Measurements from ENCODE around the gene MICAL3. TPM values are rescaled to one million over a fixed set of nuclear protein-coding genes. Genes with fewer than 3 reads are reported as not detected.

Gene MICAL3
- total and polyA plus RNA-seq, 9 of the 15 experiments (the other 6 are each of a cell fraction or from before 2014, with no cell fraction given): 0.53 to 32.1 (median 12.3) TPM

DNA sequence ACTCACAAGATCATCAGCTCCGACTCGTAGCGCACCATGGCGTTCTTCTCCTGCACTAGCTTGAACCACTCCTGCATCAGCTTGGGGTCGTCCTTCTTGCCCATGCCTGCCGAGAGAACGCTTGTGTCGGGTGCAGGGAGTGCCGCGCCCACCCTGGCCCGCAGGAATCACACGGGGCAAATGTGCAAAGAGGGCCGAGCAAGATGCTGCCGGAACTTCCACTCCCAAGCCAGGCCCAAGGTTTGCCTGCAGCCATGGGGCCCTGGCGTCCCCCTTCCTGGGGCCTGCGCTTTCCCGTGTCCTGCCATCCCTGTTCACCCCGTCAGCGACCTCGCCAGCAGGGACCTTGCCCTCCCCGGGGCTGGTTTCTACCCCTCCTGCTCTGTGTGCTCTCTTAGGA is 233.2 kb downstream of the MICAL3 start:
- no peaks in the 10 kb centered on the region; the same call in 2 of the 3 replicates for H3K36me3 ChIP-seq (ENCODE audit: control insufficient read depth, insufficient read depth, low read length)
- no peak overlapping the region for H2AFZ ChIP-seq (ENCODE audit: low read depth, low read length)
- FAIRE-seq (no peak), ATAC-seq (no peak), DNase-seq (ENCODE audit: extremely low read depth in 1 of 4, low spot score in 3 of 4) (no peak)
- H3K4me1 ChIP-seq (replicated peaks in 1 of 2; ENCODE audit: control insufficient read depth in 2 of 2, insufficient read depth in 2 of 2, low read length in 2 of 2): peaks cover 25 to 48% of the 10 kb centered on the region in 2 experiments; a peak in 4 of 5 replicates
- H3K4me3 ChIP-seq: no peak overlapping the region
- H4K20me1 ChIP-seq (replicated peaks; ENCODE audit: control insufficient read depth, insufficient read depth, low read length): peaks cover 12% of the 10 kb centered on the region; the same call in 1 of the 2 replicates
- no peak overlapping the region for H3K27ac ChIP-seq (ENCODE audit: extremely low read depth, low read depth, low read length)
- in situ Hi-C loops (cut with MboI) (no loop called here), intact Hi-C loops (cut with micrococcal nuclease) (no loop called here)
- BruUV-seq (replicated peaks): no TSS peak
- TF ChIP-seq ZNF316 (IDR thresholded peaks at IDR 0.05) (no peak), RUNX1 (IDR thresholded peaks at IDR 0.05; ENCODE audit: low read depth) (no peak), KLF16 (IDR thresholded peaks at IDR 0.05) (no peak), CTCFL (IDR thresholded peaks at IDR 0.05; ENCODE audit: borderline replicate concordance, insufficient read depth, low read depth, low read length, poor library complexity, severe bottlenecking) (no peak), SIN3A (IDR thresholded peaks at IDR 0.05; ENCODE audit: borderline replicate concordance in 2 of 2, control insufficient read depth in 1 of 2, low read depth in 2 of 2, low read length in 2 of 2) (no peak), TRIM24 (IDR thresholded peaks at IDR 0.05) (no peak), HNRNPK (IDR thresholded peaks at IDR 0.05; ENCODE audit: low read depth, low read length, poor library complexity, severe bottlenecking) (no peak), SETDB1 (IDR thresholded peaks at IDR 0.05; ENCODE audit: low read length) (no peak), PHF20 (IDR thresholded peaks at IDR 0.05; ENCODE audit: partially characterized antibody) (no peak), ETS2 (tag; IDR thresholded peaks at IDR 0.05; ENCODE audit: borderline replicate concordance, poor library complexity, severe bottlenecking) (no peak)
- ChIA-PET CTCF (ENCODE audit: low intra/inter-chr PET ratio) (no interaction called here), POLR2A (interaction anchor here (0.7 to 1.2 kb wide), 2 partner anchors 17 to 28 kb away, joined by 4 to 7 read pairs; partner anchors contain the start of gene BID)
- peaks cover 8% of the 10 kb centered on the region for H3K9me1 ChIP-seq (ENCODE audit: control insufficient read depth, insufficient read depth, low read length)
- WGBS (ENCODE audit: insufficient coverage, low coverage, missing lambda C conversion rate): 76% methylated on average over 21 of the region's 21 CpGs
- no peak overlapping the region for H3K4me2 ChIP-seq (ENCODE audit: insufficient read depth, low read length)
- H3K9me3 ChIP-seq (replicated peaks; ENCODE audit: control insufficient read depth, insufficient read depth, low read depth, low read length): no peaks in the 10 kb centered on the region
- H3K27me3 ChIP-seq (ENCODE audit: control insufficient read depth in 2 of 2, insufficient read depth in 2 of 2, low read length in 2 of 2): no peaks in the 10 kb centered on the region
- H3K9ac ChIP-seq (ENCODE audit: insufficient read depth in 1 of 2, low read depth in 2 of 2, low read length in 2 of 2): no peak overlapping the region
- H3K79me2 ChIP-seq (ENCODE audit: control insufficient read depth, insufficient read depth, low read length): no peaks in the 10 kb centered on the region

Data from K562 (cell line).